ENCODE results near the gene GPI. TPM values are rescaled to one million over a fixed set of nuclear protein-coding genes. Genes with fewer than 3 reads are reported as not detected.

The GPI gene
- total and polyA plus RNA-seq, 2 of the 13 experiments (the other 11 are each of a cell fraction or from before 2014, with no cell fraction given), result 147 to 167 TPM

DNA sequence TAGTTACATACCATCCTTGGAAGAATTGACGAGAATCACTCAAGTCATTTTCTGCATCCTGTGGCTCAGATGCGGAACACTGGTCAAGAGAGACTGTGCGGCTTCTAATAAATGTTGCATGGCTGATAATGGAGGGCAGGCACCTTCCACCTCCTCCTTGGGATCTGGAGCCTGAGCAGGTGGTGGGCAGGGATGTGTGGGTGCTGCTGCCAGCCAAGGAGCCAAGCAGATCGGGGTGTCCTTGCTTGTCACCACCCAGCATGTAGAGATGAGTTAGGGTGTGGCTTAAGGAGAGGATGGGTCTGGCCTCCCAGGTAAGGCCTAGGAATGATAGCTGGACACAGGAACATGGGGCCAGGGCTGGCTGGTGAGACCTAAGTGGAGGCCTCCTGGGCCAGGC, 17.5 kb downstream of the GPI start:
- Histone ChIP-seq H3K79me2 (ENCODE audit: insufficient read depth, low read length) (peaks cover 4% of the 10 kb centered on the region), H3K36me3 (replicated peaks in 1 of 2; ENCODE audit: control insufficient read depth in 1 of 2, insufficient read depth in 2 of 2, low read length in 2 of 2) (peaks cover 70 to 94% of the 10 kb centered on the region in 2 experiments), H4K20me1 (ENCODE audit: insufficient read depth, low read length) (0 out of 2 replicates have a peak, but pooled peaks cover 2% of the 10 kb centered on the region), H3K9ac (ENCODE audit: insufficient read depth, low read depth, low read length) (no peak overlapping the region), H3K9me3 (ENCODE audit: low read length) (no peaks in the 10 kb centered on the region), H3K4me2 (ENCODE audit: low read depth, low read length) (no peak overlapping the region), H3K27me3 (ENCODE audit: control insufficient read depth in 1 of 2, insufficient read depth in 2 of 2, low read length in 2 of 2) (no peaks in the 10 kb centered on the region), H2AFZ (ENCODE audit: low read length) (no peak overlapping the region), H3K4me1 (ENCODE audit: insufficient read depth, low read length) (no peaks in the 10 kb centered on the region), H3K27ac (ENCODE audit: extremely low read length, insufficient read depth, low read length) (no peak overlapping the region), H3K4me3 (replicated peaks in 1 of 3; ENCODE audit: insufficient read depth in 1 of 3, low read depth in 2 of 3, low read length in 3 of 3) (no peak overlapping the region)
- WGBS (ENCODE audit: low lambda C conversion rate), result 98% methylated on average over 4 of the region's 4 CpGs
- ChIA-PET CTCF (ENCODE audit: low intra/inter-chr PET ratio, low total read pairs) (no interaction called here), POLR2A (no interaction called here)
- in situ Hi-C loops (cut with HindIII; ENCODE audit: extremely low pct_ligation_motif_present, low pct_unique_long_range_greater_than_20kb), result no loop called here
- no peak for ATAC-seq
- FAIRE-seq, result no peak
- intact Hi-C loops (cut with micrococcal nuclease; ENCODE audit: unreplicated experiment), result no loop called here
- no peak for TF ChIP-seq ZNF543 (CRISPR knock-in tag; IDR thresholded peaks at IDR 0.05)
- no peak for TF ChIP-seq GABPA (IDR thresholded peaks at IDR 0.05; ENCODE audit: low read depth, low read length)
- TF ChIP-seq GABPA (CRISPR knock-in tag; IDR thresholded peaks at IDR 0.05; ENCODE audit: low read depth), result no peak
- TF ChIP-seq ARHGAP35 (CRISPR knock-in tag; IDR thresholded peaks at IDR 0.05; ENCODE audit: borderline replicate concordance), result no peak
- no peak for TF ChIP-seq ZNF382 (CRISPR knock-in tag; IDR thresholded peaks at IDR 0.05; ENCODE audit: borderline replicate concordance)
- no peak for DNase-seq (ENCODE audit: low spot score)
- no TSS peak for BruUV-seq (replicated peaks)

DNA sequence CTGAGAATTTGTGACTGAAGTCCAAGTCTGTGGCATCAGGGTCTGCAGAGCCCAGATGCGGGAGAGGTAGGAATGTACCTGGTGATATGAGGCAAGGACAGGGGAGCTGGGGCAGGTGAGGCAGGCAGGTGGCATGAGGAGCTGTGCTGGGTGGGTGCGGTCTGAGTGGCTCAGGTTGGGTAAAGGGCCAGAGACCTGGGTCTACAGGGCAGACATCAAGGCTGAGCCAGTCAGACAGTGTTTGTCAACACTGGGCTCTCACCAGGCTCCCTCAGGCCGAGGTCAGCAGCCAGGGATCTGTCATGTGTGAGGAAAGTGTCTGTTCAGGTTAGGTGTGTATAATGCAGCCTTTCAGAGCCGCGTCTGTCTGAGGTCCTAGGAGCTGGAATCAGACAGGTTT, 18.6 kb downstream of the GPI start:
- no peak for DNase-seq (ENCODE audit: low spot score)
- Histone ChIP-seq H3K9ac (ENCODE audit: insufficient read depth, low read depth, low read length) (no peak overlapping the region), H3K27ac (ENCODE audit: extremely low read length, insufficient read depth, low read length) (no peak overlapping the region), H2AFZ (ENCODE audit: low read length) (no peak overlapping the region), H3K36me3 (replicated peaks in 1 of 2; ENCODE audit: control insufficient read depth in 1 of 2, insufficient read depth in 2 of 2, low read length in 2 of 2) (peaks cover 69 to 96% of the 10 kb centered on the region in 2 experiments), H4K20me1 (ENCODE audit: insufficient read depth, low read length) (no peaks in the 10 kb centered on the region), H3K4me2 (ENCODE audit: low read depth, low read length) (no peak overlapping the region), H3K4me3 (replicated peaks in 1 of 3; ENCODE audit: insufficient read depth in 1 of 3, low read depth in 2 of 3, low read length in 3 of 3) (no peak overlapping the region), H3K4me1 (ENCODE audit: insufficient read depth, low read length) (no peaks in the 10 kb centered on the region), H3K79me2 (ENCODE audit: insufficient read depth, low read length) (peaks cover 4% of the 10 kb centered on the region), H3K9me3 (ENCODE audit: low read length) (no peaks in the 10 kb centered on the region), H3K27me3 (ENCODE audit: control insufficient read depth in 1 of 2, insufficient read depth in 2 of 2, low read length in 2 of 2) (no peaks in the 10 kb centered on the region)
- TF ChIP-seq HNRNPUL1 (IDR thresholded peaks at IDR 0.05; ENCODE audit: low read depth, low read length) (no peak), ZNF224 (CRISPR knock-in tag; IDR thresholded peaks at IDR 0.05) (no peak), SP5 (CRISPR knock-in tag; IDR thresholded peaks at IDR 0.05; ENCODE audit: borderline replicate concordance, low read depth) (no peak), CBFB (CRISPR knock-in tag; IDR thresholded peaks at IDR 0.05) (no peak), FIP1L1 (IDR thresholded peaks at IDR 0.05; ENCODE audit: borderline replicate concordance, insufficient read depth, low read depth, low read length) (no peak)
- BruUV-seq (replicated peaks), result no TSS peak
- intact Hi-C loops (cut with micrococcal nuclease; ENCODE audit: unreplicated experiment), result no loop called here
- no peak for ATAC-seq
- POLR2A ChIA-PET, result interaction anchor here (0.9 kb wide), 1 partner anchor 24 kb away, joined by 3 read pairs; no protein-coding TSS in a partner anchor
- WGBS (ENCODE audit: low lambda C conversion rate), result 100% methylated on average over 4 of the region's 5 CpGs
- in situ Hi-C loops (cut with HindIII; ENCODE audit: extremely low pct_ligation_motif_present, low pct_unique_long_range_greater_than_20kb), result no loop called here
- no peak for FAIRE-seq
- CTCF ChIA-PET (ENCODE audit: low intra/inter-chr PET ratio, low total read pairs), result no interaction called here
